ENCODE data around the gene AMZ2. TPM values are rescaled to one million over a fixed set of nuclear protein-coding genes. Genes with fewer than 3 reads are reported as not detected.

Gene AMZ2
- total RNA-seq, 4 donors from 2014 or later = 58.5 to 89.2 (median 72.0) TPM

DNA sequence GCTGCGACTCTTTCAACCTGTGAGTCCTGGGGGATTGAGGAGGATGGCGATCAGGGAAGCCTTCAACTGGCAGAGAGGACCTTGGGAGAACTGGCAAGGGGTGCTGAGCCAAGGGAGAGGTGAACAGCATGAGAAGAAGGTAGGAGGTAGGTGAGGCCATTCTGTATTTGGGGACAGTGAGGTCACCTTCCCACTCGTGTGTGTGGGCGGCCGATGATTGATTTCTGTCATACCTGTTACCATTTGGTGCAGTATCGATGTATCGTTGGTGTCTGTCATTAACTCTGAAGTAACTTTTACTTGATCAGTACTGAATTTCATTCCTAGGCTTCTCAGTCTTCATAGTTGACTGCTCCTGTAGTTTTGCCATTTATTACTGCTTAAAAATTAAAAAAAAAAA is 47.2 kb downstream of the AMZ2 start:
- TF ChIP-seq, protein P1, sequence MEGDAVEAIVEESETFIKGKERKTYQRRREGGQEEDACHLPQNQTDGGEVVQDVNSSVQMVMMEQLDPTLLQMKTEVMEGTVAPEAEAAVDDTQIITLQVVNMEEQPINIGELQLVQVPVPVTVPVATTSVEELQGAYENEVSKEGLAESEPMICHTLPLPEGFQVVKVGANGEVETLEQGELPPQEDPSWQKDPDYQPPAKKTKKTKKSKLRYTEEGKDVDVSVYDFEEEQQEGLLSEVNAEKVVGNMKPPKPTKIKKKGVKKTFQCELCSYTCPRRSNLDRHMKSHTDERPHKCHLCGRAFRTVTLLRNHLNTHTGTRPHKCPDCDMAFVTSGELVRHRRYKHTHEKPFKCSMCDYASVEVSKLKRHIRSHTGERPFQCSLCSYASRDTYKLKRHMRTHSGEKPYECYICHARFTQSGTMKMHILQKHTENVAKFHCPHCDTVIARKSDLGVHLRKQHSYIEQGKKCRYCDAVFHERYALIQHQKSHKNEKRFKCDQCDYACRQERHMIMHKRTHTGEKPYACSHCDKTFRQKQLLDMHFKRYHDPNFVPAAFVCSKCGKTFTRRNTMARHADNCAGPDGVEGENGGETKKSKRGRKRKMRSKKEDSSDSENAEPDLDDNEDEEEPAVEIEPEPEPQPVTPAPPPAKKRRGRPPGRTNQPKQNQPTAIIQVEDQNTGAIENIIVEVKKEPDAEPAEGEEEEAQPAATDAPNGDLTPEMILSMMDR (IDR thresholded peaks at IDR 0.05; ENCODE audit: low read depth) = no peak

DNA sequence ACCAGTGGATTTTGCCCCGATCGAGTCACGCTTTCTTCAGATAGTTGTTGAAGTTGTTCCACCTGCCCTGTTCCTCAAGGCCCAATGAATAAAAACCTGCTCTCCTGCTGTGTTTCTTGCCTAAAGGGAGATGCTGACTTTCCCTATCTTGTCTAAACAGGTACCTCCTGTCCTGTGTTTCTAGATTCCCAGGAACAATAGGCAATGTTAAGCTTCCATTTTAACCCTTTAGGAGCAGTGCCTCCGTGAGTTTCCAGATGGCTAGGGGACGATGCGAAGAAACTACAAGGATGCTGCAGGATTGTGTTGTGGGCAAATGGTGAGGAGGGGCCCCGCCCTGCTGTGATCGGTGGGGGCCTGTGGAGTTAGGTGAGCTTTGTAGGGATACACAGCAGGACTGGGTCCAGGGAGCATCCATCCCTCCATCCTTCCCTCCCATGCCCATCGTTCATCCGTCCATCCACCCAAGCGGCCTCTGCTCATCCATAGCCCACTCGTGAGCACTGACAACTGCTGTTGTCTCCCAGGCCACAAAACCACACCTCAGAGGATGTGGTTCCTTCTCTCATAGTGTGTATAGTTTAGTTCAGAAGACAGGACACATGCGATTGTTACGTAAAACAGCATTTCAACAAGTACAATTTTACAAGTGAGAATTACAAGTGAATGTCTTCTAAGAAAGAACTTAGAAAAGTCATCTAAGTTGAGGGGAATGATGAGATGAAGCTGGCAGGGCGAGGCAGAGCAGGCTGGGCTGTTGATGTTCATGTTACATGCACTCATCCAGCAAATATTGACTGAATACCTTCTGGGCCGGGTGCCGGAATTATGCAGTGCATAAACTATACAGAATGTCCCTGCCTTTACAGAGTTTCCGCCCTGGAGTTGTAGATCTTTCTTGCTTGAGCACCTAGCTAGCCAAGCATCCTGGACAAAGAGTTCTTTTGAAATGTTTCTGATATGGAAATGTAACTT is 48.7 kb downstream of the AMZ2 start:
- TF ChIP-seq, protein P1 (IDR thresholded peaks at IDR 0.05; ENCODE audit: low read depth) = no peak

DNA sequence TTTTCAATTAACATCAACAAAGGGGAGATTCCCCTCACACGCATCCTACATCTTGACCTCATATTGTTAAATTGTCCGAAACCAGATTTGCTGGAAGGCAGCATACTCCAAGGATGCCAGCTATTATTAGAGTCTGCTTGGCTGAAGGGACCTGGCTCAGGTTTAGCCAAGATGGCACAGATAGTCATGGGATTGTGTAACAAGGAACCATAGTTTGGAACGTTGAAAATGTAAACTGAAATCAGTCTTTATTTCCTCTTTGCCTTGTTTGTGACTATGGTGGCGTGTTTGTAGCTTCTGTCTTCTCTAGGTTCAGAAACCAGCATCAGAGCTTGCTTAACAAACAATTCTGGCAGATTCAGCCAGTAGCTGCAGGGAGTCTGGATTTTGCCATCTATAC is 49.4 kb downstream of the AMZ2 start:
- TF ChIP-seq, protein P1 (IDR thresholded peaks at IDR 0.05; ENCODE audit: low read depth) = no peak

DNA sequence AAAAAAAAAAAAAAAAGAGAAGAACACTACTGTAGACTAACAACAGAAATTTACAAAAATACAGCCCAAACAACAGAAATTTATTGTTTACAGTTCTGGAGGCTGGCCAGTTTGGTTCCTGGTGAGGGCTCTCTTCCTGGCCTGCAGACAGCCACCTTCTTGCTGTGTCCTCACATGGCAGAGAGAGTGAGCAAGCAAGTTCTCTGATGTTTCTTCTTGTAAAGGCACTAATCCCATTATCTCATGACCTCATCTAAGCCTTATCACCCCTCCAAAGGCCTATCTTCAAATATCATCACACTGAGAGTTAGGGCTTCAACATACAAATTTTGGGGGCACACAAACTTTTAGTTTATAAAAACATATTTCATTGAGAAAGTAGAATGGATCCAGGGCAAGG is 50.8 kb downstream of the AMZ2 start:
- TF ChIP-seq, protein P1 (IDR thresholded peaks at IDR 0.05; ENCODE audit: low read depth) = no peak

DNA sequence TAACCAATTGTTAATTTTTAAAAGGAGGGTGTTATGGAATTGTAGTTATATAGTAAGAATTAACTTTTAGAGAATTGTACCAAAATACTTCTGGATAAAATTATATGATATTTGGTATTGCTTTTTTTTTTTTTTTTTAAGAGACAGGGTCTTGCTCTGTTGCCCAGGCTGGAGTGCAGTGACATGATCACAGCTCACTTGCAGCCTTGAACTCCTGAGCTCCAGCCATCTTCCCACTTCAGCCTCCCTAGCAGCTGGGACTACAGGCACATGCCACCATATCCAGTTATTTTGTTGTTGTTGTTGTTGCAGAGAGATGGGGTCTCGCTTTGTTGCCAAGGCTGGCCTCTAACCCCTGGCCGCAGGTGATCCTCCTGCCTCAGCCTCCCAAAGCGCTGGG is 52.0 kb downstream of the AMZ2 start:
- TF ChIP-seq, protein P1 (IDR thresholded peaks at IDR 0.05; ENCODE audit: low read depth) = no peak

DNA sequence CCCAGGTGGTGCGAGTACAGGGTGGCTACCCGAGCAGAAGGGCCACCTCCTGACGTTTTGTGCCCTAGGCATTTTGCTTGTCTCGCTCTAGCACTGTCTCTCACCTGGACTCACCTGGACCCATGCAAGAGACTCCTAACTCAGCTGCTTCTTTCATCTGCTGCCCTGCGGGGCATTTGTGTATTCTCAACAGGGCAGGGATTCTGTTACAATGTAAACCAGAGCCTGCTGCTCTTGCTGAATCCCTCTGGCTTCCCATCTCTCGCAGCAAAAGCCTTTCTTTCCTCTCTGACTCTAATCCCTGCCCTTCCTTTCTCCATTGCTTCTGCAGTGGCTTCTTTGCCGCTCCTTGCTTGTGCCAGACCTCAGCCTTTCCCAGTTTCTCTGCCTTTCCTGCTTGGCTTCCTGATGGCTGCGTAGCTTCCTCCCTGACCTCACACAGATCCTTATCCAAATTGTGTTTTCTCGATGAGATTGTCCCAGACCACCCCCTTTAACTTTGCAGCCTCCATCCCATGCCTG is 53.7 kb downstream of the AMZ2 start:
- TF ChIP-seq, protein P1 (IDR thresholded peaks at IDR 0.05; ENCODE audit: low read depth) = no peak

DNA sequence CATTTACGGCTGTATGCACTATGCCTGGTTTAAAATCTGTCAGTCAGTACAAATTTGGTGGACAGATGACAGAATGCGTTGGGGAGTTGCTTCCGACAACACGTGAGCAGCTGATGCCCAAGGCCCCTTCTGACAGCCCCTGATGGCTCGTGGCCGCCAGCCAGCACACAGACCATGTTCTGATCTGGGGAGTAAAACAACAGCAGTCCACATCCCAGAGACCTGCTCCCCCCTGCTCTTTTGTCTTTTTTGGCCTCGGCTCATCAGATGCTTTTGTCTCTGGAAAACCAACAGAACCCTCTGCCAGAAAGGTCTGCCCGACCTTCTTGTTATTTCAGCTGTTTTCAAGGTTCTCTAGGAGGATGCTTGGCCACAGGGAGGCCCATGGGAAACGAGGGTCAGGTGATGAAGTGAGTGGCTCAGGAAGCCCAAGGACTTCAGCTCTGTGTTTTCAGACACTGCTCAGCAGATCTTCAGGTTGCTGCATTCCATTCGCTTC is 54.3 kb downstream of the AMZ2 start:
- TF ChIP-seq, protein P1 (IDR thresholded peaks at IDR 0.05; ENCODE audit: low read depth) = no peak
